OCI-LY7 (cell line): ENCODE data around the gene MGST3. TPM values are rescaled to one million over a fixed set of nuclear protein-coding genes. Genes with fewer than 3 reads are reported as not detected.
"Not testable (repeated sequence)": the region's sequence is repeated elsewhere in the genome, so short reads cannot be mapped to it uniquely, and the experiment has no call there.

Experiments
- BruUV-seq: library from RNA; stranded (reverse); fragments of 400-500 nt; replicated peaks from 2 replicates; lab custom pipeline; 2021; lab: Mats Ljungman, UMichigan
- CTCF ChIA-PET: fragments of 300-600 bp; sonication (Branson Sonifier 250); formaldehyde crosslinking; loops from one replicate; lab custom pipeline; 2022; ENCODE audit warnings: antibody characterized with exemption; ENCODE audit not compliant: unreplicated experiment; lab: Charles Lee
- POLR2A ChIA-PET: fragments of 300-600 bp; sonication (Branson Sonifier 250); formaldehyde crosslinking; loops from one replicate; lab custom pipeline; 2022; ENCODE audit warnings: antibody characterized with exemption; lab: Charles Lee
- DNase-seq: peaks from one replicate; pipeline ENCODE4 v3.0.0-alpha.2; 2015; ENCODE audit warnings: low spot score
- H2AFZ ChIP-seq: fragments of 200-600 bp; sonication (generic), shearing (Covaris generic); 2 replicates; pipeline ENCODE4 v1.6.1; 2014; ENCODE audit warnings: mild to moderate bottlenecking, antibody characterized with exemption, low read length, moderate library complexity
- H3K27ac ChIP-seq: fragments of 200-600 bp; sonication (generic); 2 replicates; pipeline ENCODE4 v1.5.1; 2014; ENCODE audit warnings: mixed run types, low read depth, mild to moderate bottlenecking, moderate library complexity, low read length, inconsistent platforms; ENCODE audit not compliant: poor library complexity, severe bottlenecking
- H3K36me3 ChIP-seq: fragments of 200-600 bp; sonication (generic); 2 replicates; pipeline ENCODE4 v1.6.1; 2014; ENCODE audit warnings: mild to moderate bottlenecking, antibody characterized with exemption, low read length, moderate library complexity, mixed read lengths; ENCODE audit not compliant: insufficient read depth
- H3K4me1 ChIP-seq: fragments of 200-600 bp; sonication (generic); 2 replicates; pipeline ENCODE4 v1.5.1; 2014; ENCODE audit warnings: mild to moderate bottlenecking, low read length; ENCODE audit not compliant: insufficient read depth, poor library complexity, severe bottlenecking
- H3K4me2 ChIP-seq: fragments of 200-600 bp; sonication (generic); 2 replicates; pipeline ENCODE4 v1.6.1; 2014; ENCODE audit warnings: mild to moderate bottlenecking, low read length
- H3K4me3 ChIP-seq: fragments of 200-600 bp; sonication (generic); 2 replicates; pipeline ENCODE4 v1.5.1; 2014; ENCODE audit warnings: mild to moderate bottlenecking, low read depth, low read length; ENCODE audit not compliant: poor library complexity, severe bottlenecking
- H3K79me2 ChIP-seq: fragments of 200-600 bp; sonication (generic); 2 replicates; pipeline ENCODE4 v1.6.1; 2016; ENCODE audit warnings: low read depth, mild to moderate bottlenecking, low read length, moderate library complexity, mixed read lengths; ENCODE audit not compliant: insufficient read depth
- H3K9me2 ChIP-seq: fragments of 200-600 bp; sonication (generic); 2 replicates; pipeline ENCODE4 v1.6.1; 2016; ENCODE audit warnings: mild to moderate bottlenecking, low read length, mixed read lengths; ENCODE audit not compliant: insufficient read depth
- H3K9me3 ChIP-seq: fragments of 200-600 bp; sonication (generic); 2 replicates; pipeline ENCODE4 v1.6.1; 2014; ENCODE audit warnings: mild to moderate bottlenecking, mixed run types, low read length, mixed read lengths
- H4K20me1 ChIP-seq: fragments of 200-600 bp; sonication (generic); 2 replicates; pipeline ENCODE4 v1.6.1; 2014; ENCODE audit warnings: mild to moderate bottlenecking, antibody characterized with exemption, low read length, moderate library complexity, mixed read lengths; ENCODE audit not compliant: insufficient read depth
- CTCF ChIP-seq: fragments of 200-600 bp; sonication (generic); conservative IDR thresholded peaks from 2 replicates; pipeline ENCODE4 v1.5.1; 2014; ENCODE audit warnings: mild to moderate bottlenecking, antibody characterized with exemption, low read length, moderate library complexity, mixed read lengths
- EZH2phosphoT487 ChIP-seq: fragments of 200-600 bp; sonication (generic); IDR thresholded peaks from 2 replicates; pipeline ENCODE4 v1.6.1; 2018; ENCODE audit warnings: low read depth, borderline replicate concordance, mild to moderate bottlenecking, mixed run types, antibody characterized with exemption, low read length, moderate library complexity, mixed read lengths
- intact Hi-C: fragments of 100-400 bp; cut with micrococcal nuclease; formaldehyde crosslinking; loops from one replicate; pipeline ENCODE4 v1.10.0; 2022; ENCODE audit not compliant: unreplicated experiment
- total RNA-seq, 2 experiments: library from RNA; depleted of rRNA in 1 of 2; stranded (reverse); fragments of >200 nt in 1 of 2; shearing (Covaris generic) in 1 of 2; gene quantifications; 2 replicates each; pipeline ENCODE4 v1.2.3, GENCODE V29; 2014 to 2022

MGST3 gene
- total RNA-seq, 2 experiments from 2014 or later, result 115 to 127 TPM

- DNase-seq, result no peak
- POLR2A ChIA-PET, result interaction anchor here (0.6 to 1.0 kb wide), 3 partner anchors 10 to 193 kb away, joined by 3 to 6 read pairs (median 3); no protein-coding TSS in a partner anchor
- intact Hi-C loops, result no loop called here
Observed at GRCh38 chr1:165586398-165586797, 44.6 kb upstream of the MGST3 start.

DNA sequence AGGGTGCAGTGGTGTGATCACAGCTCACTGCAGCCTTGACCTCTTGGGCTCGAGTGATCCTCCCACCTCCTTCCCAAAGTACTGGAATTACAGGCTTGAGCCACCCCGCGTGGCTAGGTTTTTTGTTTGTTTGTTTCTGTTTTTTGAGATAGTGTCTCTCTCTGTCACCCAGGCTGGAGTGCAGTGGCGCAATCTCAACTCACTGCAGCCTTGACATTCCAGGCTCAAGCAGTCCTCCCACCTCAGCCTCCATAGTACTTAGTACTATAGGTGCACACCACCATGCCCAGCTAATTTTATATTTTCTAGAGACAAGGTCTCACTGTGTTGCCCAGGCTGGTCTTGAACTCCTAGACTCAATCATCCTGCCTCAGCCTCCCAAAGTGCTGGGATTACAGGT, 39.6 kb upstream of the MGST3 start:
- H3K4me2 ChIP-seq, H3K27ac ChIP-seq, H3K79me2 ChIP-seq, H3K4me3 ChIP-seq, H3K36me3 ChIP-seq, H3K9me3 ChIP-seq, H3K4me1 ChIP-seq, H2AFZ ChIP-seq, H4K20me1 ChIP-seq, H3K9me2 ChIP-seq, intact Hi-C loops, CTCF ChIA-PET, BruUV-seq, DNase-seq: not testable (repeated sequence)
- POLR2A ChIA-PET, result interaction anchor here (0.6 to 0.7 kb wide), 2 partner anchors 27 to 1428 kb away, joined by 3 read pairs; no protein-coding TSS in a partner anchor

More at GRCh38 chr1:165586398-165586797, 44.6 kb upstream of the MGST3 start:
- Histone ChIP-seq H3K9me2 (no peaks in the 10 kb centered on the region), H3K4me1 (no peaks in the 10 kb centered on the region), H4K20me1 (no peaks in the 10 kb centered on the region), H3K4me3 (no peak overlapping the region), H3K36me3 (no peaks in the 10 kb centered on the region), H3K27ac (no peak overlapping the region), H3K9me3 (no peaks in the 10 kb centered on the region), H3K4me2 (no peak overlapping the region), H3K79me2 (no peaks in the 10 kb centered on the region), H2AFZ (no peak overlapping the region)
- CTCF ChIA-PET, result no interaction called here
- no peak for TF ChIP-seq CTCF
- no TSS peak for BruUV-seq

GRCh38 chr1:165592945-165593823, 37.9 kb upstream of the MGST3 start:
- no TSS peak for BruUV-seq
- Histone ChIP-seq H2AFZ (no peak overlapping the region), H3K4me3 (no peak overlapping the region), H3K79me2 (no peaks in the 10 kb centered on the region), H3K36me3 (no peaks in the 10 kb centered on the region), H3K4me1 (peaks cover 6% of the 10 kb centered on the region), H4K20me1 (no peaks in the 10 kb centered on the region), H3K27ac (no peak overlapping the region), H3K4me2 (no peak overlapping the region), H3K9me3 (no peaks in the 10 kb centered on the region), H3K9me2 (no peaks in the 10 kb centered on the region)
- intact Hi-C loops, result loop anchor here (1.0 kb wide), 1 partner anchor 200 kb away; no protein-coding TSS in a partner anchor
- peak; percentile 71 for DNase-seq
- POLR2A ChIA-PET, result interaction anchor here (0.7 kb wide), 1 partner anchor 629 kb away, joined by 3 read pairs; no protein-coding TSS in a partner anchor
- TF ChIP-seq EZH2phosphoT487 (no peak), CTCF (peak; percentile 98)
- CTCF ChIA-PET, result no interaction called here
